ENCODE data around the gene DDX51.

Gene DDX51

GRCh38 chr12:132131952-132132351 lies 12.2 kb downstream of the DDX51 start:
- no peak for DNase-seq (ENCODE audit: low read depth, low spot score)

GRCh38 chr12:132131229-132131628 lies 12.9 kb downstream of the DDX51 start:
- H3K4me3 ChIP-seq (ENCODE audit: low read length): no peak overlapping the region
- no peak for DNase-seq (ENCODE audit: low read depth, low spot score)

More at GRCh38 chr12:132131952-132132351, 12.2 kb downstream of the DDX51 start:
- no peak overlapping the region for H3K4me3 ChIP-seq (ENCODE audit: low read length)

- DNase-seq (ENCODE audit: low read depth, low spot score): no peak
- no peak overlapping the region for H3K4me3 ChIP-seq (ENCODE audit: low read length)
Observed at GRCh38 chr12:132130690-132131089, 13.4 kb downstream of the DDX51 start.

GRCh38 chr12:132129007-132129406 lies 15.1 kb downstream of the DDX51 start:
- DNase-seq (ENCODE audit: low read depth, low spot score): no peak
- H3K4me3 ChIP-seq (ENCODE audit: low read length): no peak overlapping the region

GRCh38 chr12:132127041-132127440 lies 17.1 kb downstream of the DDX51 start:
- no peak for DNase-seq (ENCODE audit: low read depth, low spot score)
- H3K4me3 ChIP-seq (ENCODE audit: low read length): no peak overlapping the region

GRCh38 chr12:132125736-132126135 lies 18.4 kb downstream of the DDX51 start:
- no peak for DNase-seq (ENCODE audit: low read depth, low spot score)
- no peak overlapping the region for H3K4me3 ChIP-seq (ENCODE audit: low read length)

GRCh38 chr12:132124766-132125425 lies 19.2 kb downstream of the DDX51 start:
- no peak overlapping the region for H3K4me3 ChIP-seq (ENCODE audit: low read length)
- DNase-seq (ENCODE audit: low read depth, low spot score): peak; percentile 79

GRCh38 chr12:132123970-132124765 lies 20.0 kb downstream of the DDX51 start:
- no peak for DNase-seq (ENCODE audit: low read depth, low spot score)
- H3K4me3 ChIP-seq (ENCODE audit: low read length): no peak overlapping the region

GRCh38 chr12:132121283-132121682 lies 22.8 kb downstream of the DDX51 start:
- no peak for DNase-seq (ENCODE audit: low read depth, low spot score)
- no peak overlapping the region for H3K4me3 ChIP-seq (ENCODE audit: low read length)

- H3K4me3 ChIP-seq (ENCODE audit: low read length): no peak overlapping the region
- DNase-seq (ENCODE audit: low read depth, low spot score): no peak
Observed at GRCh38 chr12:132118876-132119275, 25.2 kb downstream of the DDX51 start.

GRCh38 chr12:132117558-132117875 lies 26.6 kb downstream of the DDX51 start:
- no peak for DNase-seq (ENCODE audit: low read depth, low spot score)
- H3K4me3 ChIP-seq (ENCODE audit: low read length): no peak overlapping the region

- H3K4me3 ChIP-seq (ENCODE audit: low read length): no peak overlapping the region
- no peak for DNase-seq (ENCODE audit: low read depth, low spot score)
Observed at GRCh38 chr12:132116709-132117557, 27.2 kb downstream of the DDX51 start.

- no peak for DNase-seq (ENCODE audit: low read depth, low spot score)
- H3K4me3 ChIP-seq (ENCODE audit: low read length): no peak overlapping the region
Observed at GRCh38 chr12:132115500-132115899, 28.6 kb downstream of the DDX51 start.

GRCh38 chr12:132114667-132115066 lies 29.5 kb downstream of the DDX51 start:
- no peak for DNase-seq (ENCODE audit: low read depth, low spot score)
- H3K4me3 ChIP-seq (ENCODE audit: low read length): no peak overlapping the region

GRCh38 chr12:132111654-132112304 lies 32.3 kb downstream of the DDX51 start:
- no peak for DNase-seq (ENCODE audit: low read depth, low spot score)

GRCh38 chr12:132110677-132111076 lies 33.4 kb downstream of the DDX51 start:
- no peak for DNase-seq (ENCODE audit: low read depth, low spot score)
- no peak overlapping the region for H3K4me3 ChIP-seq (ENCODE audit: low read length)

More at GRCh38 chr12:132111654-132112304, 32.3 kb downstream of the DDX51 start:
- H3K4me3 ChIP-seq (ENCODE audit: low read length): no peak overlapping the region

GRCh38 chr12:132109741-132110140 lies 34.4 kb downstream of the DDX51 start:
- no peak overlapping the region for H3K4me3 ChIP-seq (ENCODE audit: low read length)
- DNase-seq (ENCODE audit: low read depth, low spot score): no peak

GRCh38 chr12:132108211-132108832 lies 35.8 kb downstream of the DDX51 start:
- no peak for DNase-seq (ENCODE audit: low read depth, low spot score)
- no peak overlapping the region for H3K4me3 ChIP-seq (ENCODE audit: low read length)

GRCh38 chr12:132106921-132107320 lies 37.2 kb downstream of the DDX51 start:
- DNase-seq (ENCODE audit: low read depth, low spot score): no peak
- no peak overlapping the region for H3K4me3 ChIP-seq (ENCODE audit: low read length)
